Pancreas (tissue), 10 donors: ENCODE measurements around the gene CEP350. TPM values are rescaled to one million over a fixed set of nuclear protein-coding genes. Genes with fewer than 3 reads are reported as not detected.

Experiments
- ATAC-seq, 4 donors: fragments of 200-7000 bp; cut with Tn5 transposase; one replicate each; pipeline versions ENCODE4 v1.8.0 to v1.9.1; 2020; ENCODE audit warnings: mild to moderate bottlenecking in 4 of 4, moderate library complexity in 4 of 4
- DNase-seq, 6 donors: peaks; one replicate each; pipeline ENCODE4 v3.0.0-alpha.2; 2020
- FAIRE-seq: peaks from 2 replicates; lab custom pipeline; 2012; peaks lifted over from hg19 to GRCh38; lab: Jason Lieb, UNC
- H3K27ac ChIP-seq, 4 donors: fragments of 200-600 bp; sonication (generic); 1 replicate in 3 of 4; 2 replicates in 1 of 4; pipeline versions ENCODE4 v1.5.0 to v1.8.0; 2020
- H3K27me3 ChIP-seq, 4 donors: fragments of 200-600 bp; one replicate each; pipeline ENCODE4 v1.8.0; 2021
- H3K36me3 ChIP-seq, 3 donors: fragments of 200-600 bp; sonication (generic) in 1 of 3; one replicate each; pipeline versions ENCODE4 v1.5.0 to v1.8.0; 2020 to 2021
- H3K4me1 ChIP-seq, 3 donors: fragments of 200-600 bp; one replicate each; pipeline ENCODE4 v1.8.0; 2021
- H3K4me3 ChIP-seq, 4 donors: fragments of 200-600 bp; sonication (generic) in 2 of 4; one replicate each; pipeline versions ENCODE4 v1.5.0 to v1.8.0; 2020 to 2021
- H3K9me3 ChIP-seq, 4 donors: fragments of 200-600 bp; one replicate each; pipeline ENCODE4 v1.8.0; 2021
- CTCF ChIP-seq, 4 donors: fragments of 200-600 bp; sonication (generic) in 3 of 4; IDR thresholded peaks; one replicate each; pipeline versions ENCODE4 v1.5.0 to v1.8.0; 2021; ENCODE audit warnings: antibody characterized with exemption in 4 of 4
- WGBS, 2 donors: extraction: QIAGEN DNeasy Blood & Tissue Kit; methylation state at CpG; one replicate each; pipeline ENCODE4 v1.1.7; 2013; 5-methylcytosine and 5-hydroxymethylcytosine counted together
- intact Hi-C, 3 donors: fragments of 100-400 bp; cut with DNase I; formaldehyde crosslinking; loops; one replicate each; pipeline versions ENCODE4 v1.11.1 to v1.14.2; 2022
- polyA plus RNA-seq, 2 donors: library from polyadenylated mRNA; stranded (reverse); fragments of 200-250 nt; gene quantifications; one replicate each; pipeline ENCODE4 v1.2.3, GENCODE V29; 2013
- total RNA-seq, 6 donors: library from RNA; stranded (reverse); fragmentation: NEBNext Ultra II Directional in 4 of 6; extraction: Animal tissue kit (Norgen Biotek cat#: 25700) in 4 of 6; gene quantifications; one replicate each; pipeline versions ENCODE4 v1.2.1 to v1.2.4, GENCODE V29; 2021 to 2023
- donor health status: healthy with polysubstance abuse.
- donor health status: DM: no; HTN: no; CAD: no; lungs with moderate emphysema.
- donor health status: DM: no; HTN: no; CAD: no.
- donor health status: control.
- donor health status: control.
- donor health status: Bipolar disorder and iron deficiency.
- donor health status: DM: yes; HTN: yes; CAD: no.
- donor health status: DM: no; HTN: no; CAD: no.
- donor health status: DM: no; HTN: no; CAD: no.
- donor health status: DM: yes; HTN: yes; CAD: no.

Gene CEP350
- total and polyA plus RNA-seq, 8 donors = 4.6 to 30.8 (median 21.4) TPM

- no peak for DNase-seq
- FAIRE-seq = no peak
- TF ChIP-seq CTCF (IDR thresholded peaks at IDR 0.05) = no peak
- Histone ChIP-seq H3K27me3 (no peaks in the 10 kb centered on the region), H3K4me1 (no peaks in the 10 kb centered on the region), H3K36me3 (peaks cover 0 to 35% (median 20%) of the 10 kb centered on the region in 3 donors), H3K9me3 (no peaks in the 10 kb centered on the region), H3K27ac (no peak overlapping the region), H3K4me3 (no peak overlapping the region)
- intact Hi-C loops = no loop called here
- WGBS, 2 donors = 89 to 95% methylated on average over 3 of the region's 3 CpGs
- no peak for ATAC-seq
These were observed 85.4 kb downstream of the CEP350 start for GRCh38 chr1:180040034-180040433.

- Histone ChIP-seq H3K27ac (no peak overlapping the region), H3K4me1 (no peaks in the 10 kb centered on the region), H3K4me3 (no peak overlapping the region), H3K36me3 (peaks cover 0 to 43% (median 22%) of the 10 kb centered on the region in 3 donors), H3K9me3 (no peaks in the 10 kb centered on the region), H3K27me3 (no peaks in the 10 kb centered on the region)
- FAIRE-seq = no peak
- DNase-seq = no peak
- intact Hi-C loops = no loop called here
- ATAC-seq = no peak
- no peak for TF ChIP-seq CTCF (IDR thresholded peaks at IDR 0.05)
- 91 to 95% methylated on average over 5 of the region's 5 CpGs for WGBS, 2 donors
These were observed 87.0 kb downstream of the CEP350 start for GRCh38 chr1:180041582-180041981.

GRCh38 chr1:180042988-180043622 lies 88.5 kb downstream of the CEP350 start:
- Histone ChIP-seq H3K36me3 (peaks cover 0 to 45% (median 16%) of the 10 kb centered on the region in 3 donors), H3K9me3 (no peaks in the 10 kb centered on the region), H3K4me3 (no peak overlapping the region), H3K27me3 (no peaks in the 10 kb centered on the region), H3K27ac (no peak overlapping the region), H3K4me1 (no peaks in the 10 kb centered on the region)
- no peak for TF ChIP-seq CTCF (IDR thresholded peaks at IDR 0.05)
- ATAC-seq (no peak), DNase-seq (no peak), FAIRE-seq (no peak)
- intact Hi-C loops = no loop called here
- WGBS, 2 donors = 88 to 90% methylated on average over 3 of the region's 3 CpGs

- intact Hi-C loops = no loop called here
- H3K4me3 ChIP-seq = no peak overlapping the region
- H3K9me3 ChIP-seq = no peaks in the 10 kb centered on the region
- ATAC-seq = no peak
- DNase-seq = no peak
- H3K4me1 ChIP-seq = no peaks in the 10 kb centered on the region
- no peak for FAIRE-seq
- no peak overlapping the region for H3K27ac ChIP-seq
- peaks cover 0 to 45% (median 16%) of the 10 kb centered on the region in 3 donors for H3K36me3 ChIP-seq
- no peak for TF ChIP-seq CTCF (IDR thresholded peaks at IDR 0.05)
- H3K27me3 ChIP-seq = no peaks in the 10 kb centered on the region
These were observed 89.2 kb downstream of the CEP350 start for GRCh38 chr1:180043785-180044184.

GRCh38 chr1:180046674-180047073 lies 92.1 kb downstream of the CEP350 start:
- FAIRE-seq = no peak
- Histone ChIP-seq H3K9me3 (no peaks in the 10 kb centered on the region), H3K4me3 (no peak overlapping the region), H3K27ac (no peak overlapping the region), H3K4me1 (no peaks in the 10 kb centered on the region), H3K27me3 (no peaks in the 10 kb centered on the region), H3K36me3 (peaks cover 0 to 52% (median 16%) of the 10 kb centered on the region in 3 donors)
- intact Hi-C loops = no loop called here
- WGBS, 2 donors = 86 to 97% methylated on average over 1 of the region's 1 CpG
- TF ChIP-seq CTCF (IDR thresholded peaks at IDR 0.05) = no peak
- ATAC-seq = no peak
- no peak for DNase-seq
